Naive thymus-derived CD4-positive, alpha-beta T cell (primary cell): ENCODE measurements around the gene PGM5. TPM values are rescaled to one million over a fixed set of nuclear protein-coding genes. Genes with fewer than 3 reads are reported as not detected.
A peak's percentile ranks its signal among the peaks of the same experiment; 100 is the strongest.
"Not testable (repeated sequence)": the region's sequence is repeated elsewhere in the genome, so short reads cannot be mapped to it uniquely, and the experiment has no call there.

Source experiments
- ATAC-seq: fragments of 150-1000 bp; cut with Tn5 transposase; 2 replicates; pipeline ENCODE4 v1.10.0; 2021; ENCODE audit warnings: mild to moderate bottlenecking, moderate library complexity
- CTCF ChIA-PET: fragments of 350-600 bp; sonication (Branson Sonifier 250); formaldehyde crosslinking; loops from one replicate; lab custom pipeline; 2021; ENCODE audit warnings: antibody characterized with exemption; lab: Charles Lee
- POLR2A ChIA-PET: fragments of 350-600 bp; sonication (Branson Sonifier 250); formaldehyde crosslinking; loops from one replicate; lab custom pipeline; 2021; ENCODE audit warnings: antibody characterized with exemption, inconsistent platforms; lab: Charles Lee
- DNase-seq, 9 donors: peaks; one replicate each; pipeline versions ENCODE4 v3.0.0 to v3.0.0-alpha.2; 2020 to 2022; ENCODE audit warnings: mixed read lengths in 1 of 9
- H3K27ac ChIP-seq: one replicate; pipeline ENCODE4 v1.7.0; 2013; ENCODE audit warnings: mild to moderate bottlenecking, low read depth, low read length, moderate library complexity
- H3K27me3 ChIP-seq, 2 donors: one replicate each; pipeline ENCODE4 v1.7.0; 2013; ENCODE audit warnings: low read length in 2 of 2, mild to moderate bottlenecking in 2 of 2, moderate library complexity in 2 of 2; ENCODE audit not compliant: control insufficient read depth in 2 of 2, insufficient read depth in 2 of 2
- H3K36me3 ChIP-seq, 3 experiments: 1 replicate in 2 of 3; 2 replicates in 1 of 3; pipeline ENCODE4 v1.7.0; 2013; ENCODE audit warnings: low read length in 3 of 3, mild to moderate bottlenecking in 3 of 3, moderate library complexity in 1 of 3; ENCODE audit not compliant: insufficient read depth in 3 of 3, control insufficient read depth in 2 of 3
- H3K4me1 ChIP-seq, 2 donors: one replicate each; pipeline ENCODE4 v1.7.0; 2013; ENCODE audit warnings: low read length in 2 of 2, mild to moderate bottlenecking in 2 of 2, moderate library complexity in 1 of 2; ENCODE audit not compliant: control insufficient read depth in 2 of 2, insufficient read depth in 2 of 2
- H3K4me3 ChIP-seq: 2 replicates; pipeline ENCODE4 v1.7.0; 2013; ENCODE audit warnings: mild to moderate bottlenecking, low read length
- H3K9me3 ChIP-seq, 3 experiments: 1 replicate in 2 of 3; 2 replicates in 1 of 3; pipeline ENCODE4 v1.7.0; 2013; ENCODE audit warnings: low read length in 3 of 3; ENCODE audit not compliant: control insufficient read depth in 2 of 3
- H3K27ac Mint-ChIP-seq, 9 donors: one replicate each; pipeline ENCODE4 v1.8.0; 2020 to 2022; ENCODE audit warnings: mixed read lengths in 9 of 9, mild to moderate bottlenecking in 8 of 9, moderate library complexity in 5 of 9, inconsistent platforms in 2 of 9
- H3K27me3 Mint-ChIP-seq, 5 donors: one replicate each; pipeline ENCODE4 v1.8.0; 2021 to 2022; ENCODE audit warnings: mixed read lengths in 5 of 5, mild to moderate bottlenecking in 1 of 5
- H3K36me3 Mint-ChIP-seq, 5 donors: one replicate each; pipeline ENCODE4 v1.8.0; 2020 to 2022; ENCODE audit warnings: mixed read lengths in 5 of 5, mild to moderate bottlenecking in 3 of 5, inconsistent platforms in 1 of 5
- H3K4me1 Mint-ChIP-seq, 7 donors: one replicate each; pipeline ENCODE4 v1.8.0; 2020 to 2022; ENCODE audit warnings: mixed read lengths in 7 of 7, mild to moderate bottlenecking in 3 of 7, inconsistent platforms in 1 of 7
- H3K4me3 Mint-ChIP-seq, 10 donors: one replicate each; pipeline ENCODE4 v1.8.0; 2020 to 2022; ENCODE audit warnings: mild to moderate bottlenecking in 10 of 10, mixed read lengths in 10 of 10, moderate library complexity in 6 of 10, inconsistent platforms in 2 of 10
- H3K9me3 Mint-ChIP-seq, 11 donors: one replicate each; pipeline ENCODE4 v1.8.0; 2020 to 2022; ENCODE audit warnings: mixed read lengths in 11 of 11, mild to moderate bottlenecking in 4 of 11, inconsistent platforms in 1 of 11, moderate library complexity in 1 of 11
- intact Hi-C, 2 donors: fragments of 100-400 bp; cut with micrococcal nuclease; formaldehyde crosslinking; loops; one replicate each; pipeline ENCODE4 v1.15.1; 2023
- polyA plus RNA-seq, 2 donors: library from polyadenylated mRNA; unstranded; fragments of 300-500 nt; fragmentation: Illumina TruSeq; gene quantifications; one replicate each; pipeline ENCODE4 v1.2.3, GENCODE V29; 2021
- total RNA-seq, 6 experiments: library from RNA in 5 of 6; stranded (reverse) in 5 of 6; gene quantifications; 1 replicate in 5 of 6; 2 replicates in 1 of 6; pipeline ENCODE4 v1.2.3 and lab custom pipeline; 2021 to 2026

The PGM5 gene
- 1 to 10 TPM in 1 of 5 experiments, under 1 TPM in 1, not detected in 3; 0.19 to 1.4 TPM for total RNA-seq
- polyA plus RNA-seq = not detected
- not detected for total RNA-seq (lab: John Stamatoyannopoulos, UW)

DNA sequence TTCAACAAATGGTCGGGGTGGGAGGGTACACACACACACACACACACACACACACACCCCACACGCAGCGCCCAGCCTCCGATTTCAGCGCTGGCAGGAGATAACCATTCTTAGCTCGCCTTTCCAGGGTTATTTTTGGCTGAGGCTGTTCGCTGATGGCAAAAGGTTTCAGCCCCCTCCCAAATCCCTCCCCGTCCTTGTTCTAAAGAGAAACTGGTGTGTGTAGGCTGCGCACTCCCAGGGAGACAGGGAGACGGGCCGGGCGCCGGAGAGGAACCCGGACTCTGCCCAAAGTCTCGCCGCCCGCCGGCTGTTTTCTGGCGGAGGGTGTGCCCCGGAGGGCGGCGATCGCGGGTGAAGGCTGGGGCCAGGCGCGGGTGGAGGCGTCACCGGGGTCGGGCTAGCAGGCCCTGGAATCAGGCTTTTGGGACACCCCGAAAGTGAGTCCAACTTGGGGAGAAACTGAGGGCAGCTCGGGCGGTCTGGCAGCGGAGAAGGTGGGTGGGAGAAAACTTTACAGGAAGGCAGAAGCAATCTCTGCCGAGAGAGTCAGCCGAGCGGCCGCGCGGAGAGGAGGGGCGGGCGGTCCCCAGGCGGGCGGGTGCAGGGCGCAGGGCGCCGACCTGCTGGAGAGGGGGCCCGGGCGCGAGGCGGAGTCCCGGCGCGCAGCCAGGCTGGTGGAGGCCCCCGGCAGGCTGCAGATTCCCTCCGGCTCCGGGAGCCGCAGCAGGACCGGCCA lies at the start of gene PGM5:
PGM5 (plus strand) TSS at position 232 of the 739 bp plus-strand sequence. CDS start 517 bp downstream, outside the sequence.
- H3K4me3 ChIP-seq, DNase-seq, H3K9me3 Mint-ChIP-seq, H3K27me3 ChIP-seq, POLR2A ChIA-PET, H3K4me1 ChIP-seq, intact Hi-C loops, CTCF ChIA-PET, H3K9me3 ChIP-seq, H3K27ac ChIP-seq, H3K36me3 Mint-ChIP-seq, H3K36me3 ChIP-seq: not testable (repeated sequence)
- H3K4me3 Mint-ChIP-seq = peak within 1 kb of the TSS in 9 of 10 donors; percentile 41 to 81 (median 64)
- peak; percentile 73 for ATAC-seq
- H3K4me1 Mint-ChIP-seq = peaks cover 0 to 11% (median 6%) of the 10 kb centered on the region in 7 donors
- peaks cover 13 to 43% (median 21%) of the 10 kb centered on the region in 5 donors for H3K27me3 Mint-ChIP-seq
- H3K27ac Mint-ChIP-seq = peak within 1 kb of the TSS in 1 of 9 donors; percentile 20

GRCh38 chr9:68307127-68307526 lies 49.3 kb upstream of the PGM5 start:
- H3K27me3 ChIP-seq, H3K9me3 Mint-ChIP-seq, POLR2A ChIA-PET, H3K4me3 ChIP-seq, H3K4me1 Mint-ChIP-seq, H3K27ac ChIP-seq, H3K36me3 ChIP-seq, H3K36me3 Mint-ChIP-seq, H3K27me3 Mint-ChIP-seq, DNase-seq, intact Hi-C loops, H3K27ac Mint-ChIP-seq, H3K4me3 Mint-ChIP-seq, CTCF ChIA-PET, H3K9me3 ChIP-seq, H3K4me1 ChIP-seq: not testable (repeated sequence)
- peak; percentile 50 for ATAC-seq

DNA sequence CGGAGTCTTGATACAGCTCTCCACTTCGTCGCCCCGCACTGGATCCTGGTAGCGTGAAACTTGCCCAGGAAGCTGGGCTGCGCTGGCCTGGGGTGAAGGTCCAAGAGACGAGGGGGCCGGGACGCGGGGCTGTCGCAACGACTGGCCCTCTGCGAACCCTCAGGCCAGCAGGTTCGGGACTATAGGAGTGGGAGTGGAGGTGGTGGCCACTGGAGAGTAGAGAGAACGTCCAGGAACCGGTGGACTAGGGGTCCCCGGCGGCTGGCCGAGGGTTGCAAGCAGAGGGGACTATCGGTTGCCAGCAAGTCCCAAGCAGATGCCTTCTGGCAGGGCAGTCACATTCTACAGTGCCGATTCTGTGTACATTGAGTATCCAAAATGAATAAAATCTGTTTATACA lies 48.8 kb upstream of the PGM5 start:
- H3K36me3 Mint-ChIP-seq, H3K36me3 ChIP-seq, H3K9me3 ChIP-seq, H3K27me3 Mint-ChIP-seq, H3K4me1 Mint-ChIP-seq, H3K27me3 ChIP-seq, intact Hi-C loops, H3K9me3 Mint-ChIP-seq, H3K27ac ChIP-seq, H3K27ac Mint-ChIP-seq, CTCF ChIA-PET, H3K4me1 ChIP-seq, POLR2A ChIA-PET, H3K4me3 ChIP-seq, H3K4me3 Mint-ChIP-seq, DNase-seq: not testable (repeated sequence)
- peak; percentile 26 for ATAC-seq

GRCh38 chr9:68311208-68311607 lies 45.2 kb upstream of the PGM5 start:
- H3K36me3 ChIP-seq, H3K27me3 Mint-ChIP-seq, DNase-seq, intact Hi-C loops, H3K9me3 Mint-ChIP-seq, H3K4me1 Mint-ChIP-seq, H3K27me3 ChIP-seq, POLR2A ChIA-PET, H3K27ac ChIP-seq, H3K4me3 Mint-ChIP-seq, H3K9me3 ChIP-seq, H3K27ac Mint-ChIP-seq, H3K4me3 ChIP-seq, CTCF ChIA-PET, H3K36me3 Mint-ChIP-seq, ATAC-seq, H3K4me1 ChIP-seq: not testable (repeated sequence)

DNA sequence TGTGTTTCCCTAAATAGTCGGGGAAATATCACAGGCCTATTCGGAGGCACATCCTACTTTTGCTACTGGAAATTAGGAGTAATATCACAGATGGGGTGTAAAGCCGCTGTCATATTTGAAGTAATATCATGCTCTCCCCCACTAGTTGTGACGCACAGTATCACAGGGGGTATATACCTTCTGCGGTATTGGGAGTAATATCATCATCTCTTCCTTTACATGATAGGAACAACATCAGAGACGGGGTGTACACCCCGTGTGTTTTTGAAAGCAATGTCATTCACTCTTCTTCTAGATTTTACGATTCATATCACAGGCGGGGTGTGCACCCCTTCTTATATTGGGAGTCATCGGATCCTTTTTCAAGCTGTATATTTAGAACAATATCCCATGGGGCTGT lies 38.2 kb upstream of the PGM5 start:
- CTCF ChIA-PET, POLR2A ChIA-PET, H3K27ac Mint-ChIP-seq, H3K36me3 ChIP-seq, H3K4me3 Mint-ChIP-seq, H3K4me3 ChIP-seq, H3K9me3 Mint-ChIP-seq, intact Hi-C loops, H3K27me3 Mint-ChIP-seq, H3K27ac ChIP-seq, H3K4me1 ChIP-seq, H3K4me1 Mint-ChIP-seq, H3K27me3 ChIP-seq, H3K9me3 ChIP-seq, H3K36me3 Mint-ChIP-seq: not testable (repeated sequence)
- DNase-seq = peak in 2 of 9 donors; percentile 20 to 23
- peak; percentile 14 for ATAC-seq

- H3K4me3 ChIP-seq, H3K36me3 ChIP-seq, intact Hi-C loops, POLR2A ChIA-PET, CTCF ChIA-PET, H3K27ac Mint-ChIP-seq, H3K4me3 Mint-ChIP-seq, H3K36me3 Mint-ChIP-seq, H3K4me1 Mint-ChIP-seq, DNase-seq, H3K9me3 Mint-ChIP-seq, ATAC-seq, H3K9me3 ChIP-seq, H3K27ac ChIP-seq, H3K27me3 Mint-ChIP-seq, H3K4me1 ChIP-seq, H3K27me3 ChIP-seq: not testable (repeated sequence)
Measured at GRCh38 chr9:68323749-68324148, 32.7 kb upstream of the PGM5 start.

GRCh38 chr9:68324518-68324917 lies 31.9 kb upstream of the PGM5 start:
- H3K4me1 Mint-ChIP-seq, H3K27me3 ChIP-seq, H3K36me3 Mint-ChIP-seq, POLR2A ChIA-PET, intact Hi-C loops, H3K27ac ChIP-seq, H3K27me3 Mint-ChIP-seq, H3K36me3 ChIP-seq, H3K4me3 ChIP-seq, H3K9me3 ChIP-seq, CTCF ChIA-PET, H3K27ac Mint-ChIP-seq, DNase-seq, H3K9me3 Mint-ChIP-seq, H3K4me3 Mint-ChIP-seq, ATAC-seq, H3K4me1 ChIP-seq: not testable (repeated sequence)
